NB4 (cell line): ENCODE data around the gene THSD7B.

Source experiments
- MYC ChIP-seq: IDR thresholded peaks from 2 replicates; pipeline ENCODE4 v1.6.1; 2011; ENCODE audit warnings: low read depth, low read length
- POLR2A ChIP-seq: IDR thresholded peaks from 2 replicates; pipeline ENCODE4 v1.6.1; 2011; ENCODE audit warnings: mild to moderate bottlenecking; ENCODE audit not compliant: insufficient read length; ENCODE audit errors: extremely low read depth
- TF ChIP-seq, protein P1 (sequence below): IDR thresholded peaks from one replicate; pipeline ENCODE4 v1.5.1; 2012; ENCODE audit warnings: low read depth, low read length
- TF ChIP-seq, protein P2 (sequence below): IDR thresholded peaks from 2 replicates; pipeline ENCODE4 v1.6.1; 2011; ENCODE audit warnings: low read depth, low read length

DNA sequence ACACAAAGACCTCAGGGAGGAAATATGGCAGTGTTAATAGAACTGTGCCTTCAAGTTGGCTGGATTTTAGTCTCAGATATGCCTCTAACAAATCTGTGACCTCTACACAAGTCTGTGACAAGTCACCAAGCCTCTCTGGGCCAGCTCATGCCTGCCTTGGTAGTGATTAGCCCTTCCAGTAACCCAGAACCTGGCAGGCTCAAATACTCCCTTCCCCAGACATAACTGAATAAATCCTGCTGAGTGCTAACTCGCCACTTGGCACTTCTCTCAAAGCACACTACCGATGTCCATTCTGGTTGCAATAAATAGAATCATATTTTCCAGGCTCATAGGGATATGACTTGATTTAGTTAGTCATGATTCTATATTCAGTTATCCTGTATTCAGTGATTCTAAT lies 15.3 kb upstream of the THSD7B start:
- TF ChIP-seq, protein P1, sequence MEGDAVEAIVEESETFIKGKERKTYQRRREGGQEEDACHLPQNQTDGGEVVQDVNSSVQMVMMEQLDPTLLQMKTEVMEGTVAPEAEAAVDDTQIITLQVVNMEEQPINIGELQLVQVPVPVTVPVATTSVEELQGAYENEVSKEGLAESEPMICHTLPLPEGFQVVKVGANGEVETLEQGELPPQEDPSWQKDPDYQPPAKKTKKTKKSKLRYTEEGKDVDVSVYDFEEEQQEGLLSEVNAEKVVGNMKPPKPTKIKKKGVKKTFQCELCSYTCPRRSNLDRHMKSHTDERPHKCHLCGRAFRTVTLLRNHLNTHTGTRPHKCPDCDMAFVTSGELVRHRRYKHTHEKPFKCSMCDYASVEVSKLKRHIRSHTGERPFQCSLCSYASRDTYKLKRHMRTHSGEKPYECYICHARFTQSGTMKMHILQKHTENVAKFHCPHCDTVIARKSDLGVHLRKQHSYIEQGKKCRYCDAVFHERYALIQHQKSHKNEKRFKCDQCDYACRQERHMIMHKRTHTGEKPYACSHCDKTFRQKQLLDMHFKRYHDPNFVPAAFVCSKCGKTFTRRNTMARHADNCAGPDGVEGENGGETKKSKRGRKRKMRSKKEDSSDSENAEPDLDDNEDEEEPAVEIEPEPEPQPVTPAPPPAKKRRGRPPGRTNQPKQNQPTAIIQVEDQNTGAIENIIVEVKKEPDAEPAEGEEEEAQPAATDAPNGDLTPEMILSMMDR, result no peak
- no peak for TF ChIP-seq POLR2A
- TF ChIP-seq, protein P2, sequence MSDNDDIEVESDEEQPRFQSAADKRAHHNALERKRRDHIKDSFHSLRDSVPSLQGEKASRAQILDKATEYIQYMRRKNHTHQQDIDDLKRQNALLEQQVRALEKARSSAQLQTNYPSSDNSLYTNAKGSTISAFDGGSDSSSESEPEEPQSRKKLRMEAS, result no peak
- TF ChIP-seq MYC, result no peak
